HG03064 (cell line): ENCODE data around the gene MYOG.

Experiments
- ATAC-seq: cut with Tn5 transposase; IDR thresholded peaks from one replicate; pipeline ENCODE4 v1.9.1; 2021; ENCODE audit warnings: low read depth; ENCODE audit not compliant: unreplicated experiment

MYOG gene

DNA sequence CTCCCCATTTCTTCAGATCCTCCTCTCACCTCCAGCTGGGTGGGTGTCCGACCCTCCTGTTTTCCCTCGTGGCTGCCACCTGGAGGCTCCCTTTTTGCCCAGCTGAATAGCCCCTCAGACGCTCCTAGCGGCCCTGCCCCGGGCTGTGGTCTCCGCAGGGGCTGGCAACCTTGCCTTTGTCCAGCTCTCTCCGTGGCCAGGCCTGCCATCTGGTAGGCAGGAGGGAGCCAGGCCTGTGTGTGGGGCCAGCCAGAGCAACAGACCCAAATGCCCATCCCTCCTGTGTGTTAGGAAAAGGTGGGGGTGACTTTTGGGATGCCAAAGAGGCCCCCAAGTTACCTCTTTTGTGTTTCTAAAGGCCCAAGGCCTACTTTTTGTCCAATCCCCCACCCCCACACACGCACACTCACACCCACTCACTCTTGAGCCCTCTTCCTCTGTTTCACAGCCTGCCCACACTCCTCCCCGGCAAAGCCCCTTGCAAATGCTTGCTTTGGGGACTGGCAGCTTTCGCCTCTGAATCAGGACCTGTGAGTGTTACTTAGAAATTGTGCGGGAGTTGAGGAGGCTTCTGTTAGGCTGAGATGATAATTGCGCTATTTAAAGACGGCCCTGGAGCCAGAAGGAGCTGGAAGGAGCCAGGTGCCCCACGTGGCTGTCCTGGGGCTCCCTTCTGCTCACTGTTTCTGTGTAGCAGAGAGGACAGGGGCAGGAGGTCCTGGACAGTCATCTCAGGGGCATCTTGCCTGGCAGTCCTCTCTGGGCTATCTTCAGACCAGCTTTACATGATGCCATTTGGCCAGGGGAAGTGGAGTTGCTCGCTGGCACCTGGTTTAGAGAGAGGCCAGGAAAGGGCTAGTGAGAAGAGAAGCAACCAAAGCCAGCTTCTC, 50.5 kb downstream of the MYOG start:
- no peak for ATAC-seq

DNA sequence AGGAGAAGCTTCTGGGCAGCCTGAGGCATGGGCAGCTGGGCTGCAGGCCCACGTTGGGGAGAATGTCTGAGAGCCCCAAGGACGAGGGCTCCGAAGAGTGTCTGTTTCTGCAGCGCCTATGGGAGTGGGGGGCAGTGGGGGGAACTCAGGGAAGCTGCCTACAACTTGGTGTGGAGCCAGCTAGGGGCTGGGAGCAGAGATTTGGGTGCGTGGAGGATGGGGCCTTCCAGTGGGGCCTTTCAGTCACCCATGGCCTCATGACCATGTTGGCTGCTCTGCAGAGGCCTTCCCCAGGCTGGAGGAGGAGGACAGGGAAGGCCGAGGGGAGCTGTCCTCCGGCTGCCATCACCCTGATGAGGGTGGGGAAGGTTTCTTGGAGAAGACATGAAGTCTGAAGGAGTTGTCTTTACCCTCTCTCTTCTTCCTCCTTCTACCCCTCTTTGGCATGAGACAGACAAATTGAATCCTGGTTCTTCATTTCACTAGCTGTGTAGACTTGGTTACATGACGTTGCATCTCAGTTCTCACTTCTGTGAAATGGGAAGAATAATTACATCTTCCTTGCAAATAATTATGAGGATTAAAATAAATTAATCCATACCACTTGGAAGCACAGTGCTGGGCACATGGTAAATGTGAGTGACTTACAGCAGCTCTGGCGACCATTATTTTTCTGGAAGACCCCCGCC, 51.2 kb downstream of the MYOG start:
- ATAC-seq = no peak

DNA sequence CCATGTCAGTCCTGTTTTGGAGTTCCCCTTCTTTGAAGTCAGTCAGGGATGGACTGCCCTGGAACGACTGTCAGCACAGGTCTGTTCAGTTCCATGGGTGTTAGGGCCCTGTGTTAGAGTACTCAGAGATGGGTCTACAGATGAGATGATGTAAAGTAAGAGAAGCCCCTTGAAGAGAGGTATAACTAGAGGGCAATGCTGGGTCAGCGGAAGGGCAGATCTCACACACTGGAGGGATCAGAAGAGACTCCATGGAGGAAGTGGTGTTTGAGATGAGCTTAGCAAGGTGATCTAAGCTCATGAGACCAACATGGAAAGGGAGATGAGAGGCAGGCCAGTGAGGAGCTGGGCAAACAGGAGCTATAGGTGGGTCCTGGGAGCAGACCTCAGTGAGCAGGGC, 51.9 kb downstream of the MYOG start:
- ATAC-seq = no peak

DNA sequence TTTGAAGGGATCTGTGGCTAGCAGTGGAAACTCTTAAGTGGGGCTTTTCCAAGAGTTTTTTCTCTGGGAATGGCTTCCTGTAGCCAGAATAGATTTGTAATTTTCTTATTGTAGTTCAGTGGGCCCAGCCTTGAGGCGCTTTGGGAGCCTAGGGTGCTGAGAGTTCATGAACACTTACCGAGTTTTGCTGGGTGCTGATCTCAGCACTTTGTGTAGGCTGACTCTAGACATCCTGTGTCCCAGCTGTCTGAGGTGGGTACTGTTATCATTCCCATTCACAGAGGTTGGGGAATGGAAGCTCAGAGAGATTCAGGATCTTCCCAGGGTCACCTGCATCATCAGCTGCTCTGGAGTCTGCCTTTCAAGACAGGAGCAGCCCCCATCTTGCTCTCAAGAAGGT, 52.5 kb downstream of the MYOG start:
- ATAC-seq = no peak
